Ishikawa (cell line): Measurements from ENCODE around the gene LMAN1.

ENCODE experiments used
- CEBPB ChIP-seq: IDR thresholded peaks from 2 replicates; pipeline ENCODE4 v1.6.1; 2012
- CREB1 ChIP-seq: IDR thresholded peaks from 2 replicates; pipeline ENCODE4 v1.6.1; 2012; ENCODE audit warnings: low read depth
- EP300 ChIP-seq: IDR thresholded peaks from 2 replicates; pipeline ENCODE4 v1.6.1; 2012; ENCODE audit warnings: borderline replicate concordance
- RAD21 ChIP-seq: IDR thresholded peaks from 2 replicates; pipeline ENCODE4 v1.6.1; 2012; ENCODE audit warnings: low read depth
- TAF1 ChIP-seq: IDR thresholded peaks from 2 replicates; pipeline ENCODE4 v1.6.1; 2012; ENCODE audit warnings: low read depth, mild to moderate bottlenecking
- TCF12 ChIP-seq: IDR thresholded peaks from 2 replicates; pipeline ENCODE4 v1.6.1; 2012; ENCODE audit warnings: low read depth
- ZBTB7A ChIP-seq: IDR thresholded peaks from 2 replicates; pipeline ENCODE4 v1.6.1; 2012; ENCODE audit warnings: low read depth
- TF ChIP-seq, protein P1 (sequence below): IDR thresholded peaks from 2 replicates; pipeline ENCODE4 v1.6.1; 2012
- TF ChIP-seq, protein P2 (sequence below): IDR thresholded peaks from 2 replicates; pipeline ENCODE4 v1.6.1; 2012; ENCODE audit warnings: low read depth, mild to moderate bottlenecking
- TF ChIP-seq, protein P3 (sequence below): IDR thresholded peaks from 2 replicates; pipeline ENCODE4 v1.6.1; 2012

DNA sequence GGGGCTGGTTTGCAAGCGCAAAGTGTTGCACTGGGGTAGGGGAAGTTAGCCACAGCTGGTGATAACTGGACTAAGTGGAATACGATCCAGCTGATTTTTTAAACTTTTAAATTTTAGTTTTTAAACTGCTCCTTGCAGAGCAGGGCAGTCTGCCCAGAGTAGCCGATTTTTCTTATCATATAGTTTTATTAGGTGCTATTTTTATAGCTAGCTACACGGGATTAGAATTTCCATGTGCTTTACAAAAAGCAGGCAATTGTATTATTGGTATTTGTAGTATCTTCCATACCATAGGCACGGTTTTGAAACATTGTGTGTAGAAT is 50.2 kb downstream of the LMAN1 start:
- TF ChIP-seq, protein P1, sequence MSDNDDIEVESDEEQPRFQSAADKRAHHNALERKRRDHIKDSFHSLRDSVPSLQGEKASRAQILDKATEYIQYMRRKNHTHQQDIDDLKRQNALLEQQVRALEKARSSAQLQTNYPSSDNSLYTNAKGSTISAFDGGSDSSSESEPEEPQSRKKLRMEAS: no peak
- no peak for TF ChIP-seq ZBTB7A
- TF ChIP-seq RAD21: no peak
- no peak for TF ChIP-seq CEBPB
- TF ChIP-seq TAF1: no peak
- TF ChIP-seq, protein P2, sequence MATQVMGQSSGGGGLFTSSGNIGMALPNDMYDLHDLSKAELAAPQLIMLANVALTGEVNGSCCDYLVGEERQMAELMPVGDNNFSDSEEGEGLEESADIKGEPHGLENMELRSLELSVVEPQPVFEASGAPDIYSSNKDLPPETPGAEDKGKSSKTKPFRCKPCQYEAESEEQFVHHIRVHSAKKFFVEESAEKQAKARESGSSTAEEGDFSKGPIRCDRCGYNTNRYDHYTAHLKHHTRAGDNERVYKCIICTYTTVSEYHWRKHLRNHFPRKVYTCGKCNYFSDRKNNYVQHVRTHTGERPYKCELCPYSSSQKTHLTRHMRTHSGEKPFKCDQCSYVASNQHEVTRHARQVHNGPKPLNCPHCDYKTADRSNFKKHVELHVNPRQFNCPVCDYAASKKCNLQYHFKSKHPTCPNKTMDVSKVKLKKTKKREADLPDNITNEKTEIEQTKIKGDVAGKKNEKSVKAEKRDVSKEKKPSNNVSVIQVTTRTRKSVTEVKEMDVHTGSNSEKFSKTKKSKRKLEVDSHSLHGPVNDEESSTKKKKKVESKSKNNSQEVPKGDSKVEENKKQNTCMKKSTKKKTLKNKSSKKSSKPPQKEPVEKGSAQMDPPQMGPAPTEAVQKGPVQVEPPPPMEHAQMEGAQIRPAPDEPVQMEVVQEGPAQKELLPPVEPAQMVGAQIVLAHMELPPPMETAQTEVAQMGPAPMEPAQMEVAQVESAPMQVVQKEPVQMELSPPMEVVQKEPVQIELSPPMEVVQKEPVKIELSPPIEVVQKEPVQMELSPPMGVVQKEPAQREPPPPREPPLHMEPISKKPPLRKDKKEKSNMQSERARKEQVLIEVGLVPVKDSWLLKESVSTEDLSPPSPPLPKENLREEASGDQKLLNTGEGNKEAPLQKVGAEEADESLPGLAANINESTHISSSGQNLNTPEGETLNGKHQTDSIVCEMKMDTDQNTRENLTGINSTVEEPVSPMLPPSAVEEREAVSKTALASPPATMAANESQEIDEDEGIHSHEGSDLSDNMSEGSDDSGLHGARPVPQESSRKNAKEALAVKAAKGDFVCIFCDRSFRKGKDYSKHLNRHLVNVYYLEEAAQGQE: no peak
- TF ChIP-seq CREB1: no peak
- TF ChIP-seq EP300: no peak
- TF ChIP-seq, protein P3, sequence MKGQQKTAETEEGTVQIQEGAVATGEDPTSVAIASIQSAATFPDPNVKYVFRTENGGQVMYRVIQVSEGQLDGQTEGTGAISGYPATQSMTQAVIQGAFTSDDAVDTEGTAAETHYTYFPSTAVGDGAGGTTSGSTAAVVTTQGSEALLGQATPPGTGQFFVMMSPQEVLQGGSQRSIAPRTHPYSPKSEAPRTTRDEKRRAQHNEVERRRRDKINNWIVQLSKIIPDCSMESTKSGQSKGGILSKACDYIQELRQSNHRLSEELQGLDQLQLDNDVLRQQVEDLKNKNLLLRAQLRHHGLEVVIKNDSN: no peak
- no peak for TF ChIP-seq TCF12
